C4-2B (cell line): Measurements from ENCODE around the gene OSBPL6.

Experiments used
- ZFX ChIP-seq: fragments of 450-650 bp; IDR thresholded peaks from 2 replicates; pipeline ENCODE4 v1.6.1; 2017
- TF ChIP-seq, protein P1 (sequence below): fragments of 450-650 bp; conservative IDR thresholded peaks from 2 replicates; pipeline ENCODE4 v1.5.1; 2017; ENCODE audit warnings: mild to moderate bottlenecking

DNA sequence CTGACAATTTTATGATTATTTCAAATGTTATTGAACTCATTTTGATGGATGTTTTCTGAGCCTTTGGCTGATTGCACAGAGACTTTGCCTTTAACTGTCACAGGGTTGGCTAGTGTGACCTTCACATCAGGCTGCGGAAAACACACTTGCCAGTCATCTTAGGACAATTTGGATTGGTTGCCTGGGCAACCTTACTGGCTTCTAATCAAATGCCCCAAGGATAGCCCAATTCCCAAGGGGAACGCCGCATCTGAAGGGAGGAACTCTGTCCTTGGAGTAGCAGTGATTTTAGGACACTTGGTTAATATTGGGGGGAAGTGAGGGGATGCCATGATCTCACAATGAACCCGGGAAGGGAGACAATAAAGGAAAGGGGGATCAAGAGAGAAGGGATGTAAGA, 29.5 kb downstream of the OSBPL6 start:
- TF ChIP-seq, protein P1, sequence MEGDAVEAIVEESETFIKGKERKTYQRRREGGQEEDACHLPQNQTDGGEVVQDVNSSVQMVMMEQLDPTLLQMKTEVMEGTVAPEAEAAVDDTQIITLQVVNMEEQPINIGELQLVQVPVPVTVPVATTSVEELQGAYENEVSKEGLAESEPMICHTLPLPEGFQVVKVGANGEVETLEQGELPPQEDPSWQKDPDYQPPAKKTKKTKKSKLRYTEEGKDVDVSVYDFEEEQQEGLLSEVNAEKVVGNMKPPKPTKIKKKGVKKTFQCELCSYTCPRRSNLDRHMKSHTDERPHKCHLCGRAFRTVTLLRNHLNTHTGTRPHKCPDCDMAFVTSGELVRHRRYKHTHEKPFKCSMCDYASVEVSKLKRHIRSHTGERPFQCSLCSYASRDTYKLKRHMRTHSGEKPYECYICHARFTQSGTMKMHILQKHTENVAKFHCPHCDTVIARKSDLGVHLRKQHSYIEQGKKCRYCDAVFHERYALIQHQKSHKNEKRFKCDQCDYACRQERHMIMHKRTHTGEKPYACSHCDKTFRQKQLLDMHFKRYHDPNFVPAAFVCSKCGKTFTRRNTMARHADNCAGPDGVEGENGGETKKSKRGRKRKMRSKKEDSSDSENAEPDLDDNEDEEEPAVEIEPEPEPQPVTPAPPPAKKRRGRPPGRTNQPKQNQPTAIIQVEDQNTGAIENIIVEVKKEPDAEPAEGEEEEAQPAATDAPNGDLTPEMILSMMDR: no peak
- TF ChIP-seq ZFX: no peak
